Right lung (tissue), 5 donors: ENCODE results near the gene GABPB2. TPM values are rescaled to one million over a fixed set of nuclear protein-coding genes. Genes with fewer than 3 reads are reported as not detected.

Experiments
- DNase-seq, 2 donors: peaks; one replicate each; pipeline ENCODE4 v3.0.0-alpha.2; 2013
- polyA plus RNA-seq, 5 donors: library from polyadenylated mRNA; unstranded; fragments of 120-200 nt; gene quantifications; one replicate each; pipeline versions ENCODE4 v1.2.1 to v1.2.3, GENCODE V29; 2013; ENCODE audit warnings: inconsistent platforms in 1 of 5, low replicate concordance in 1 of 5; ENCODE audit not compliant: insufficient read length in 5 of 5, insufficient read depth in 1 of 5

Gene GABPB2
- polyA plus RNA-seq, 5 donors: 8.2 to 13.5 (median 10.9) TPM

DNA sequence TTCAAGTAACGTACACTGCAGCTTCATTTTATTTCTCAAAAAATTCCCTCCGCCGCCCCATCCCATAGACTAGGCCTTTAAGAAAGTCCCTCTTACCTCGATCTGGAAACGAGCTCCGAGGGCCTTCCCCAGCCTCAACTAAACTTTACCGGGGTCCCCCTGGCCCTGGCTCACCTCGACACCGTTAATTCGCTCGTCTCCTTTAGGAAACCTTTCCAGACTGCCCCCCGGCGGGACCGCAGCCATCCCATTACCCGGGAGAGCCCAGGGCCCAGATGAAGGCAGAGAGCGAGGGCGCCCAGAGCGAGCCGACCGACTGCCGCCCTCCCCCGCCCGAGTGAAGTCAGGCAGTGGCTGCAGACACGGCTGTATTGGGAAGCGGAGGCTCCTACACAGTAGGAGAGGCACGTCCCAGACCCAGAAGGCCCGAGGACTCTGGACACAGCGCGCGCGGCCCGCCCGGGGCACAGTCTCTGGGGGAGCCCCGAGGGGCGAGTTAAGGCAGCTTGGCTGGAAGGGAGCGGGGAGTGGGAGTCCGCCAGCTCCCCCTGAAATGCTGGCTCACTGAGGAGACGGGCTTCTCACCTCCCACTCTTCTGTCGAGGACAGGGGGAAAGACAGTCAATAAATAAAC is 61.3 kb downstream of the GABPB2 start:
- DNase-seq: no peak

GRCh38 chr1:151132335-151133017 is 61.9 kb downstream of the GABPB2 start:
- DNase-seq: no peak

DNA sequence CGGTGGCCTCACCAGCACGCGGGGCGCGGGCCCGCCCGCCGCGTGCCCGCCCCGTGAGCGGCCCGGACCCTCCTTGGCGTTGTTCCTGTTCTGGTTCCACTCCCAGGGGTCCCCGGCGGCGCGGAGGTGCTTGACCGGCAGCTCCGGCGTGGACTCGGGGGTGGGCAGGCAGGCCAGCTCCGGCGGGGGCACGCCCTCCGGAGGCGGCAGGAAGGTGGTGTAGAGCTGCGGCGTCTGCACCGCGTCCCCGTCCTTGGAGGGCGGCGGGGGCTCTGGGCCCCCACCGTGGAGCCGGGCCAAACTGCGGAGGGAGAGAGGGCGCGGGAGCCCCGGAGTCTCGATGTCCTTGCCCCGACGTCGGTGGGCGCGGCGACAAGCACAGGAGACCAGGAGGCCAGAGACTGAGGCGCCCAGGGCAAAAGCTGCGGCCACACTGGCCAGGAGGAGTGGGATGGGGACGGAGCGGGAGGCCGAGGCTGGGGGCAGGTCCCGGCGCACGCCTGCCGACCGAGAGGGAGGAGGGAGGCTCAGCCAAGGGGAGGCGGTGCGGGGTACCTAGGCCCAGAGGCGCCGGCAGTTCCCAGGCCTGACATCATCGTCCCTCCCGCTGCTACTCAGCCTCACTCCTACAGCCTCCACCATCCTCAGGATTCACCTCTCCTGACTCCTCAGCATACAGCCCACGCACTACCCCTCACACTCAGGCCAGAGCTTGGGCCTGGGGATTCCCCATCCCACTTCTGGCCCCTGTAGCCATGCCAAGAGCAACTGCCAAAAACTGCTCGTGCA is 62.7 kb downstream of the GABPB2 start:
- DNase-seq: no peak

DNA sequence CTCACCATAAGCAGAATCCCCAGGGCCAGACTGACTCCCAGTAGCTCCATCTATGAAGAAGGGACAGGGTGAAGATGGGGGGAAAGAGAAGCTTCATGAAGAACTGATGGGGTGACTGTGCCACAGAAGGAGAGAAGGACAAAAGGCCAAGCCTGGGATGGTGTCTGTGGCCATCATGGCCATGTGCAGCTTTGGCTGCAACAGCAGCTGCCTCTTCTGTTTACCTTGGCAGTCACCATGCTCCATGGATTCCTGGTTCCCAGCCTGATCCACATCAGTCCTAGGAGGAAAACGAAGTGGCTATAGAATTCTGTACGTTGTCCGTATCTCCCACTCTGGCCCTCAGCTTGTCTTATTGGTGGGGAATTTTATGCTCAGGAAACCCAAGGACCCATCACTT is 63.8 kb downstream of the GABPB2 start:
- DNase-seq: no peak

DNA sequence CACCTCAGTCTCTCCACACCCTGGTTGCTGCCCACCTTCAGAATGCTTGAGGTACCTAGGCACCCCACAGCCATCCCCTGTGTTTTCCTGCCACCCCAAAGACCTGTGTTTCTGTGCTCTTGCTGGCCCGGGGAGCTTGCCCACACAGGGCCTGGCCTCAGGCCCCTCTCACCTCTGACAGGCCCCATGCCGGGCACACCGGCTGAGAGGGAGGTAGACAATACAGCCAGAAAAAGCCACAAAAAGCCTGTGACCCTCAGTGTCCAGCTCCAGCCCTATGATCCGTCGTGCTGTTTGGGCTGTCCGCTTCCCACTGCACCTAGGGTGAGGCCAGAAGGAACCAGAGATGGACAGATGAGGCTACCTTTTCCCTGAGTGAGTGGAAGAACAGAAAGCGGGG is 64.4 kb downstream of the GABPB2 start:
- DNase-seq: no peak

GRCh38 chr1:151135433-151136385 is 65.1 kb downstream of the GABPB2 start:
- DNase-seq: no peak

DNA sequence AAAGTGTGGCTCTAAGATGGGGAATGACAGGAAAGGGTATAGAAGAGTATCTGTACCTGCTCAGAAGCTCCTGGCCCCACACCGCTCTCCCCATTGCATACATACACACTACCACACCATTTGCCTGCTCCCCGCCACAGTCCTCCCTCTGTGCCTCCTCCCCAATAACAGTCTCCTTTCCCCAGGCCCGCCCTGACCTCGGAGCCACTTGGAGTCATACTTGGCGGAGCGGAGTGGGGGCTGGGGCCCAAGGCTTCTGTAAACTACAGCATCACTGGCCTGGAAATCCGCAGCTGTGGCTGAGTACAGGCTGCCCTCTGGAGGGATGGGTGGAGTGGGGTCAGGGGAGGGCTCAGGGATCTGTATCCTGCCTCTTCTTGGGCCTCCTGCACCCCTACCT is 67.2 kb downstream of the GABPB2 start:
- no peak for DNase-seq

DNA sequence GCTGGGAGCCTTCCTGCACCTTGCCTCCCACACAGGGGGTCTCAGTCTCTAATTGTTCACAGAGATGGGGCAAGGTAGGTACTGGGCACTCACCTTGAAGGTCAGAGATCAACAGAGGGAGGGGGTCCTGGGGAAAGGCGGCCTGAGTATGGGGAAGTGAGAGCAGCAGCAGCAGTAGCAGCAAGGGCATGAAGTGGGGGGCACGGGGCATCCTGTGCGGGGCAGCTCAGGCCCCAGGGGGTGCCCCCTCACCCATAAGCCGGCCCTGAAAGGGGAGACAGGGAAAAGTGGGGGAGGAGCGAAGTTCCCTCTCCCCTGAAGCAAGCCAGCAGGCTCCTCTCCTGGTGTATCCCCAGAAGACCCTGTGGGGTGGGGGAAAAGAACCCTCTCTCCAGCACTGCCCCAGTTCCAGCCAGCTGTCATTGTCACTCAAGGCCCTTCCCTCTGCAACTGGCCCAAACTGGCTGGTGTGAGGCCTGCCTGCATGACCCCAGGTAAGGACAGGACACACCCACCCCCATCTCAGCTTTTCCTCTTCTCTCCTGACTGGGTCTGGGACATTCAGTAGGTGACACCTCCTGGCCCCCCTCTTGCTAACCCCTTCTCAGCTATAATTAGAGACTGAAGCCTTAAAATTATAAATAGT is 72.0 kb downstream of the GABPB2 start:
- no peak for DNase-seq

GRCh38 chr1:151143057-151143435 is 72.5 kb downstream of the GABPB2 start:
- DNase-seq: no peak

GRCh38 chr1:151143986-151144385 is 73.4 kb downstream of the GABPB2 start:
- DNase-seq: no peak

- DNase-seq: no peak
Observed at GRCh38 chr1:151144474-151145303, 74.1 kb downstream of the GABPB2 start.

DNA sequence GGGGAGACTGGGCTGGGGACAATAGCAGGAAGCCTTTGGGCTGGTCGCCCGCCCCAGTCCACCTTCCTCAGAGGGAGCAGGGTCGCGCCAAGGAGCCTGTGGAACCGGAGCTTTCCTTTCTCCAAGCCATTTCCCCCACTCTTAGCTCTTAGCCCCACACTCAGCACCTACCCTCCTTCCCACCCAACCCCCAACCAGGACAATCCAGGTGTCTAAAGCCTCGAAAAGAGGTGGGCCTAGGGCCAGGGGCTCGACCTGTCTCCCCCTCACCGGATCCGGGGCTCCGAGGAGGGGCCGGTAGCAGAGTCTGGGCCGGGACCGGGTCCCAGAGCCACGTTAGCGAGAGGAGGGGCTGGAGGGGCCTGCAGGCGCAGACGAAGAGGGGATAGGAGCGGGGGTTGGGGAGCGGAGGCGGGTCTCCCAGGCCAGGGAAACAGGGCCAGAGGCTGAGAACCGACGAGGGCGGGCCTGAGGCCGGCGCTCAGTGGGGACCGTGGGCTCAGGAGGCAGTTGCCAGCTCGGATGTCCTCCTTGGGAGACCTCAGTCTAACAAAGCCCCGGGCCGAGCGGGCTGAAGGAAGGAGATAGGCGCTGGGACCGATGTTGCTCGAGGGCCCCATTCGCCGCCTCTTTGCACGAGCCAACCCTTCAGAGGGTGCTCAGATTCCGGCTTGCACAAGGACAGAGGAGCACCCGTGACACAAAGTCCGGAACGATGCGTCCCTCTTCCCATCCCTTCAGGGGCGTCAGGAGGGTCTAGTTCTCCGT is 74.9 kb downstream of the GABPB2 start:
- peak in 1 of 2 donors; percentile 25 for DNase-seq

DNA sequence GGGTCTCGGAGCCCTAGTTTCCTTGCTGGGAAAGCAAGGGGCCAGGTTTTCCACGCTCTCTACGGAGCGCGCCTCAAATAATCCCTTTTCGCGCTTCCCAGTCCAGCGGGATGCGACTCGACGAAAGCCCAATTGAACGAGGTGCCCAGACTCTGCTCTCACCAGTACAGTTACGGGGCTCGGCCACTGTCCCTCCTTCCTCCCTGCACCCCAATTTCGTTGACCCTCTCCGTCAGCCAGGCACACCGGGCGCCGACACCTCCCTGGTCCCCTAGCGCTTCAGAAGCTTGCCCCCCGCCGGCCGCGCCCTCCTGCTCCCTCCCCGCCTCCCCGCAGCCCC is 75.5 kb downstream of the GABPB2 start:
- no peak for DNase-seq

GRCh38 chr1:151146412-151147131 is 76.0 kb downstream of the GABPB2 start, which contains the start of gene SEMA6C:
TSS of gene SEMA6C (minus strand) at chr1:151146631. CDS start at chr1:151142621, 4,010 bp downstream.
- peak; percentile 92 to 93 for DNase-seq

DNA sequence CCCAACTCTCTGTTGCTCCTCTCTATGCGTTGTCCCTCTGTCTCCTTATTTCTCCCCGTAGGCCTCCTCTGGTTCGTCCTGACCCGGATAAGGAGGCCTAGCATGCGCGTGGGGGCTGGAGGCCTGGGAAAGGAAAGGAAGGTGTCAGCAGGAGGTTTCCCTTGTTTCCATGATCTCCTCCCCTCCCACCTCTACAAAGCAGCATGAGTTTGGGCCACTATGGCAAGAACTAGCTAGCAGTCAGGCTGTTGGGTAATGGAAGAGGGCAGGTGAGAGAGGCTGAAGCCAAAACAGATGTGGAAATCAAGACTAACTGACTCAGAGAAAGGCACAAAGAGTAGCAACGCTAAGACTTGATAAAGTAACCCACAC is 76.6 kb downstream of the GABPB2 start:
- no peak for DNase-seq

DNA sequence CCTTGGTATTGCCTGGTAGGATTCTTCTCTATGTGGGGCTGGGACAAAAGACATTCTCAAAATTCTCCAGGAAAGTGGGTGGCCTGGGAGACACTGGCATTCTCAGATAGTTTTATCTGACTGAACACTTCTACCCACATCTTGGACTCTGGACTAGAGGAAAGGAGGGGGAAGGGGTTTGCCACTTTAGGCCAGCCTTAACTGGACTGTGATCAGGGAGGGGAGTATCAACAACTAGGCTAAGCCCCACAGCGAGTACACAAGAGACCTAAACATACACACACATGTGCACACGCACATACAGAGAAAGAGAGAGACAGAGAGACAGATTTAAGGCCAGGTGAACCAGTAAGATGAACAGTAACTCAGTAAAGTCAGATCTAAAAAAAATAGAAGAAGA is 77.1 kb downstream of the GABPB2 start:
- no peak for DNase-seq

DNA sequence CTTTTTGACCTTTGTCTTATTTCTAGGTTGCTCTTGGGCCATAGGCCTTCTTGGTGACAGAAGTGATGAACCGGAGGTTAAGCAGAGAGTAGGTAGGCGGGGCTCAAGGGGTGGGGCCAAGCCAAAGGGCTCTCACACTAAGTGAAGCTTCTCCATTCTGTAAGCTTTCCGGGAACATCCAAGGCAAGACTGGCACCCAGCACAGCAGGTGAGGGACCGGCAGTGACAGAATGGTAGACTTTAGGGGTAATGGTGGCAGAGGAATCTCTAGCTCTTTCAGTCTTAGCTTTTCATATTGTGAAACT is 85.9 kb downstream of the GABPB2 start, which contains the start of gene TNFAIP8L2:
TSS of gene TNFAIP8L2 (plus strand) at position 135 of the 305 bp plus-strand sequence. CDS start 2,049 bp downstream, outside the sequence.
- no peak for DNase-seq

DNA sequence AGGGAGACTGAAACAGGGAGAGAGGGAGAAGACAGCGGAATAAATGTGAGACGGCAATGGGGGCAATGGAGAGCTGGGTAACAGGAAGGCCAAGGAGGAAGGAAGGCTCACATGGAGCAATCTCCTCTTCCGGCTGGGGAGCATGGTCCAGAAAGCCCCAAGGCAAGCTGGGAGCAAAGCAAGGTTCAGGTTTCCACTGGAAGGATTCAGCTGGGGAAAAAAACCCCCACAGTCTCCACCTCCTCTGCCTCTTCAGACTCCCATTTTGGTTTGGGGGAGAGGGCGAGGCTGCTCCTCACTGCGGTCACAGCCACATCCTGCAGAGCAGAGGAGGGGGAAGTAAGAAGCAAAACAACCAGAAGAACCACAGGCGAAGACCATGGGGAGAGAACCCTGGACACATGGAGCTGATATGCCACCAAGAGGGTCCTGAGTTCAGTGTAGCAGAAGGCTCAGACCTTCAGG is 86.5 kb downstream of the GABPB2 start:
- no peak for DNase-seq

- no peak for DNase-seq
Observed at GRCh38 chr1:151158326-151158725, 87.8 kb downstream of the GABPB2 start.
